HEK293T (cell line): Measurements from ENCODE around the gene HSD17B4.

Experiments used
- CTCF ChIA-PET: fragments of 350-600 bp; formaldehyde crosslinking; extraction: SDS; loops from one replicate; lab custom pipeline; 2021; ENCODE audit warnings: antibody characterized with exemption, inconsistent platforms; lab: Yijun Ruan, JAX
- POLR2A ChIA-PET: fragments of 350-600 bp; formaldehyde crosslinking; extraction: SDS; loops from one replicate; lab custom pipeline; 2020; ENCODE audit warnings: antibody characterized with exemption, inconsistent platforms; lab: Yijun Ruan, JAX
- DNase-seq: peaks from one replicate; pipeline ENCODE4 v3.0.0; 2012; ENCODE audit warnings: mixed read lengths; ENCODE audit errors: extremely low spot score
- ARNT ChIP-seq: fragments of 450-650 bp; IDR thresholded peaks from 2 replicates; pipeline ENCODE4 v1.6.1; 2017; ENCODE audit warnings: mild to moderate bottlenecking
- BHLHE40 ChIP-seq: fragments of 450-650 bp; IDR thresholded peaks from 2 replicates; pipeline ENCODE4 v1.6.1; 2016; ENCODE audit warnings: mild to moderate bottlenecking, moderate library complexity, borderline replicate concordance
- CTBP1 ChIP-seq: fragments of 450-650 bp; IDR thresholded peaks from 2 replicates; pipeline ENCODE4 v1.6.1; 2016; ENCODE audit warnings: borderline replicate concordance
- ELF4 ChIP-seq: fragments of 450-650 bp; IDR thresholded peaks from 2 replicates; pipeline ENCODE4 v1.6.1; 2017; ENCODE audit warnings: antibody characterized with exemption
- FOXA1 ChIP-seq: fragments of 450-650 bp; IDR thresholded peaks from 2 replicates; pipeline ENCODE4 v1.6.1; 2016; ENCODE audit warnings: mild to moderate bottlenecking
- FOXK2 ChIP-seq: fragments of 450-650 bp; IDR thresholded peaks from 2 replicates; pipeline ENCODE4 v1.6.1; 2016; ENCODE audit warnings: mild to moderate bottlenecking
- FOXM1 ChIP-seq: fragments of 450-650 bp; IDR thresholded peaks from 2 replicates; pipeline ENCODE4 v1.6.1; 2017; ENCODE audit warnings: mild to moderate bottlenecking, borderline replicate concordance
- HDGF ChIP-seq: fragments of 450-650 bp; IDR thresholded peaks from 2 replicates; pipeline ENCODE4 v1.6.1; 2017; ENCODE audit warnings: antibody characterized with exemption, borderline replicate concordance
- L3MBTL2 ChIP-seq: fragments of 450-650 bp; conservative IDR thresholded peaks from 2 replicates; pipeline ENCODE4 v1.6.1; 2016; ENCODE audit warnings: mild to moderate bottlenecking
- LEF1 ChIP-seq: fragments of 450-650 bp; IDR thresholded peaks from 2 replicates; pipeline ENCODE4 v1.6.1; 2017; ENCODE audit warnings: mild to moderate bottlenecking, borderline replicate concordance
- NFRKB ChIP-seq: fragments of 450-650 bp; IDR thresholded peaks from 2 replicates; pipeline ENCODE4 v1.6.1; 2016; ENCODE audit warnings: mild to moderate bottlenecking, moderate library complexity
- PKNOX1 ChIP-seq: fragments of 450-650 bp; IDR thresholded peaks from 2 replicates; pipeline ENCODE4 v1.6.1; 2016
- SP1 ChIP-seq: fragments of 450-650 bp; IDR thresholded peaks from 2 replicates; pipeline ENCODE4 v1.6.1; 2017
- SUZ12 ChIP-seq: fragments of 450-650 bp; IDR thresholded peaks from 2 replicates; pipeline ENCODE4 v1.6.1; 2016; ENCODE audit warnings: mild to moderate bottlenecking
- TARDBP ChIP-seq: fragments of 450-650 bp; IDR thresholded peaks from 2 replicates; pipeline ENCODE4 v1.6.1; 2016
- ZNF384 ChIP-seq: fragments of 450-650 bp; IDR thresholded peaks from 2 replicates; pipeline ENCODE4 v1.6.1; 2016

HSD17B4 gene

DNA sequence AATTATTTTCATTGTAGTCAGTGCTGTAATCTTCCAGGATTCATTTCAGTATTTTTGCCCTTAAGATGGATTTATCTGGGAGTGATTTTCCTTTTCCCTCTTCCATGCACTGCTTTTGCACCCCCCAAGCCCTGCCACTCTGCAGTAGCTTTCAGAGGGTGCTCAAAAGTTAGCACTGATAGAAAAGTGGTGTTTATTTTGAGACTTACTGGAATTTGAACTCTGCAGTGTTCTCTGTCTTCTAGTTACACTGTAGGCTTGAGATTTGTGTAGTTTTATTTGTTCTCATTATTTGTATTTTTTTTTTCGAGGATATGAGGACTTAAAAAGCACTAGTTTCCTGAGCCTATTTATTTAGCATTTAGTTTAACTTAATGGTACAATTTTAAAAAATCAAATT lies 70.5 kb downstream of the HSD17B4 start:
- POLR2A ChIA-PET, result no interaction called here

GRCh38 chr5:119524485-119524884 lies 72.2 kb downstream of the HSD17B4 start:
- DNase-seq, result no peak
- CTCF ChIA-PET, result no interaction called here
- POLR2A ChIA-PET, result no interaction called here
- no peak for TF ChIP-seq L3MBTL2
- TF ChIP-seq LEF1, result no peak
- TF ChIP-seq FOXA1, result no peak
- no peak for TF ChIP-seq ARNT
- no peak for TF ChIP-seq ZNF384
- TF ChIP-seq CTBP1, result no peak
- no peak for TF ChIP-seq SUZ12
- TF ChIP-seq HDGF, result no peak
- TF ChIP-seq FOXK2, result no peak
- no peak for TF ChIP-seq ELF4
- TF ChIP-seq SP1, result no peak
- TF ChIP-seq FOXM1, result no peak
- TF ChIP-seq BHLHE40, result no peak
- no peak for TF ChIP-seq TARDBP
- no peak for TF ChIP-seq NFRKB
- no peak for TF ChIP-seq PKNOX1

More for the DNA sequence above, 70.5 kb downstream of the HSD17B4 start:
- DNase-seq, result no peak
- TF ChIP-seq TARDBP, result no peak
- TF ChIP-seq SP1, result no peak
- TF ChIP-seq ARNT, result no peak
- no peak for TF ChIP-seq ELF4
- CTCF ChIA-PET, result no interaction called here

DNA sequence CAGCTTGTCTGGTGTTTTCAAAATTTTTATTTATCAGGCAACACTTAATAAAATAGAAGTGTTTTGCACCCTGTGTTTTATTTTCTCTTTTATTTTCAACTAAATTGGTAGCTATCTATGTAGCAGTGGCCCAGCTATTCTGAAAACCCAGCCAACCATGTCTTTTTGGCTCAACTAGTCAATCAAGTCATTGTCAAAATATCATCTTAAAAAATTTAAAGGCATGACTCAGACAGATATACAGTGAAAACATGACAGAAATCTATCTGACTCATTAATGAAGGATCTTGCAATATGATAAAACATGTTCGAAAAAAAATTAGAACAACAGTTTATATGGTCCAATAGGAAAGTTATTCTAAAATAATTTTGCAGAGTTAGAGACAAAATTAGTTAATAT lies 75.1 kb downstream of the HSD17B4 start:
- POLR2A ChIA-PET, result no interaction called here
- TF ChIP-seq ZNF384 (no peak), SUZ12 (no peak)
- no peak for DNase-seq
- CTCF ChIA-PET, result no interaction called here

GRCh38 chr5:119529811-119530210 lies 77.5 kb downstream of the HSD17B4 start:
- POLR2A ChIA-PET, result no interaction called here

DNA sequence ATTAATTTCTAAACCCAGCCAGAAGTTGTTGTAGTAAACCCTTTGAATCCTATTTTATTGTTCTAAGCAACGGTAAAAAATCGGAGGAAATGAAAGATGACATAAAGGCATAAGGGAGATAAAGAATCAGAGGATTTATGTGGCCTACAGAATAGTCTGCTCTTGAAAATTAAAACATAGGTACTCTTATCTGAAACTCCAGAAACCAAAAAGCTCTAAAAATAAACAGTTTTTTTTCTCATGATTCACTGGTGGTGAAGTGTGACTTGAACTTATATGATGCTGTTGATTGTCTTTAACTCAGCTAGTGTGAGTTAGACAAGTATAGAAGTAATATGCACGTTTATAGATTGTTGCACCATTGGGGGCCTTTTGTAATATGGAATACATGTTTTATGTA lies 80.3 kb downstream of the HSD17B4 start:
- TF ChIP-seq ELF4 (no peak), FOXA1 (no peak), ZNF384 (no peak), L3MBTL2 (no peak), NFRKB (no peak), BHLHE40 (no peak), HDGF (no peak), FOXM1 (no peak), TARDBP (no peak), ARNT (no peak), SUZ12 (no peak), CTBP1 (no peak)
- CTCF ChIA-PET, result interaction anchor here (0.6 kb wide), 1 partner anchor 61 kb away, joined by 4 read pairs; no protein-coding TSS in a partner anchor
- POLR2A ChIA-PET, result no interaction called here
- DNase-seq, result no peak

More at GRCh38 chr5:119529811-119530210, 77.5 kb downstream of the HSD17B4 start:
- TF ChIP-seq L3MBTL2, result no peak
- TF ChIP-seq TARDBP, result no peak
- TF ChIP-seq FOXM1, result no peak
- no peak for TF ChIP-seq SP1
- no peak for TF ChIP-seq HDGF
- no peak for TF ChIP-seq FOXK2
- TF ChIP-seq ZNF384, result no peak
- no peak for DNase-seq
- CTCF ChIA-PET, result no interaction called here

DNA sequence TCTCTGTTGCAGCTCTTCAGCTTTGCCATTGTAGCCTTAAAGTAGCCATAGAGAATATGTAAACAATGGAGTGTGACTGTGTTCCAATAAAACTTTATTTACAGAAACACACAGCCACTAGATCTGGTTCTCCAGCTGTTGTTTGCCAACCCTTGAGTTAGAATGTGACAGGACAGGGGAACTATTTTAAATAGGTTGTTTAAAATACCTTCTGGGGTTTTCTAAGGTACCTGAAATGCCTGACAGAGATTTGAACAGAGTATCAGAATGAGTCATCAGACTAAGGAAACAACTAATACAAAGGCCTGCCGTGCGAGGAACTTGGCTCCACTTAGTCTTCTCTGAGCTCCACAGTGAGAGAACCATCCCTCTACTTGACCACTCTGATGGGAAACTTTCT lies 85.4 kb downstream of the HSD17B4 start:
- TF ChIP-seq BHLHE40 (no peak), FOXK2 (no peak)
- CTCF ChIA-PET, result interaction anchor here (0.7 kb wide), 1 partner anchor 1266 kb away, joined by 4 read pairs; no protein-coding TSS in a partner anchor
- DNase-seq, result no peak
- POLR2A ChIA-PET, result no interaction called here

- TF ChIP-seq FOXM1, result no peak
- no peak for TF ChIP-seq PKNOX1
- TF ChIP-seq FOXK2, result no peak
- TF ChIP-seq SUZ12, result no peak
- TF ChIP-seq NFRKB, result no peak
- TF ChIP-seq BHLHE40, result no peak
- TF ChIP-seq TARDBP, result no peak
- no peak for TF ChIP-seq HDGF
- TF ChIP-seq CTBP1, result no peak
- no peak for TF ChIP-seq SP1
- TF ChIP-seq FOXA1, result no peak
- TF ChIP-seq ZNF384, result no peak
- TF ChIP-seq ELF4, result no peak
- TF ChIP-seq L3MBTL2, result no peak
- TF ChIP-seq ARNT, result no peak
- ChIA-PET CTCF (no interaction called here), POLR2A (no interaction called here)
- no peak for DNase-seq
These were observed 89.4 kb downstream of the HSD17B4 start for GRCh38 chr5:119541716-119542115.

GRCh38 chr5:119551819-119552218 lies 99.5 kb downstream of the HSD17B4 start:
- ChIA-PET CTCF (no interaction called here), POLR2A (no interaction called here)
- DNase-seq, result no peak
- TF ChIP-seq ARNT (no peak), BHLHE40 (no peak), LEF1 (no peak), PKNOX1 (no peak), CTBP1 (no peak), FOXK2 (no peak)
